ENCODE data around the gene POLR2M.

GRCh38 chr15:57696146-57696545 lies 10.4 kb upstream of the POLR2M start:
- no peak for TF ChIP-seq POLR2A (IDR thresholded peaks at IDR 0.05; ENCODE audit: low read depth, low read length)
- TF ChIP-seq POU2F2 (IDR thresholded peaks at IDR 0.05; ENCODE audit: low read depth, low read length), result no peak
- TF ChIP-seq POLR2AphosphoS5 (IDR thresholded peaks at IDR 0.05; ENCODE audit: low read depth, low read length), result no peak

Measured in GM12891 (cell line).